IMR-90 (cell line): Measurements from ENCODE around the gene CYP2W1. TPM values are rescaled to one million over a fixed set of nuclear protein-coding genes. Genes with fewer than 3 reads are reported as not detected.

Source experiments
- ATAC-seq: fragments of 200-7000 bp; cut with Tn5 transposase; 2 replicates; pipeline ENCODE4 v1.9.1; 2020; ENCODE audit warnings: low read depth, mild to moderate bottlenecking, moderate library complexity
- BruUV-seq: library from RNA; stranded (reverse); fragments of 400-500 nt; replicated peaks from 2 replicates; lab custom pipeline; 2021; lab: Mats Ljungman, UMichigan
- CTCF ChIA-PET: fragments of 300-600 bp; formaldehyde crosslinking; extraction: SDS; loops from one replicate; lab custom pipeline; 2021; ENCODE audit warnings: antibody characterized with exemption; lab: Yijun Ruan, JAX
- POLR2A ChIA-PET: fragments of 300-600 bp; sonication (Branson Sonifier 250); formaldehyde crosslinking; loops from one replicate; lab custom pipeline; 2022; ENCODE audit warnings: antibody characterized with exemption; ENCODE audit not compliant: unreplicated experiment; lab: Charles Lee
- DNase-seq: peaks from one replicate; pipeline ENCODE4 v3.0.0; 2013
- H2AFZ ChIP-seq: replicated peaks from 2 replicates; pipeline ENCODE3; 2013; ENCODE audit warnings: low read length, mild to moderate bottlenecking; ENCODE audit not compliant: poor library complexity
- H2AK5ac ChIP-seq: 2 replicates; pipeline ENCODE4 v1.6.1; 2013; ENCODE audit warnings: low read depth, low read length, inconsistent platforms
- H2AK9ac ChIP-seq: replicated peaks from 2 replicates; pipeline ENCODE3; 2013; ENCODE audit warnings: mild to moderate bottlenecking, low read depth, low read length, moderate library complexity; ENCODE audit not compliant: poor library complexity
- H2BK120ac ChIP-seq: 2 replicates; pipeline ENCODE4 v1.6.1; 2013; ENCODE audit warnings: low read depth, low read length, inconsistent platforms
- H2BK15ac ChIP-seq: 3 replicates; pipeline ENCODE4 v1.6.1; 2013; ENCODE audit warnings: low read depth, low read length, inconsistent platforms
- H2BK20ac ChIP-seq: 2 replicates; pipeline ENCODE4 v1.6.1; 2013; ENCODE audit warnings: low read depth, mild to moderate bottlenecking, inconsistent platforms, low read length, moderate library complexity
- H2BK5ac ChIP-seq: 2 replicates; pipeline ENCODE4 v1.6.1; 2013; ENCODE audit warnings: mild to moderate bottlenecking, low read depth, low read length, inconsistent platforms; ENCODE audit not compliant: poor library complexity, severe bottlenecking
- H3K14ac ChIP-seq: replicated peaks from 2 replicates; pipeline ENCODE4 v1.6.1; 2013; ENCODE audit warnings: low read depth, low read length, inconsistent platforms
- H3K18ac ChIP-seq: 2 replicates; pipeline ENCODE4 v1.6.1; 2013; ENCODE audit warnings: low read depth, low read length, control low read depth
- H3K23ac ChIP-seq: 2 replicates; pipeline ENCODE4 v1.6.1; 2013; ENCODE audit warnings: low read depth, low read length, inconsistent platforms
- H3K27ac ChIP-seq: 2 replicates; pipeline ENCODE4 v1.5.1; 2013; ENCODE audit warnings: mild to moderate bottlenecking, control low read depth, low read length; ENCODE audit not compliant: insufficient read depth
- H3K27me3 ChIP-seq: 2 replicates; pipeline ENCODE4 v1.6.1; 2013; ENCODE audit warnings: low read length; ENCODE audit not compliant: control insufficient read depth, insufficient read depth
- H3K36me3 ChIP-seq: 2 replicates; pipeline ENCODE4 v1.6.1; 2013; ENCODE audit warnings: low read length, mixed read lengths; ENCODE audit not compliant: control insufficient read depth, insufficient read depth
- H3K4ac ChIP-seq: 2 replicates; pipeline ENCODE4 v1.6.1; 2013; ENCODE audit warnings: low read depth, low read length, inconsistent platforms
- H3K4me1 ChIP-seq: 2 replicates; pipeline ENCODE4 v1.6.1; 2013; ENCODE audit warnings: low read length, mixed read lengths; ENCODE audit not compliant: control insufficient read depth, insufficient read depth
- H3K4me2 ChIP-seq: 2 replicates; pipeline ENCODE4 v1.6.1; 2013; ENCODE audit warnings: low read depth, mild to moderate bottlenecking, control low read depth, low read length, moderate library complexity
- H3K4me3 ChIP-seq: 2 replicates; pipeline ENCODE4 v1.5.1; 2013; ENCODE audit warnings: low read depth, mild to moderate bottlenecking, control low read depth, low read length, moderate library complexity; ENCODE audit not compliant: insufficient read depth
- H3K56ac ChIP-seq: 2 replicates; pipeline ENCODE4 v1.6.1; 2013; ENCODE audit warnings: low read length, inconsistent platforms; ENCODE audit not compliant: insufficient read depth; ENCODE audit errors: extremely low read depth
- H3K79me1 ChIP-seq, 2 experiments: 2 replicates each; pipeline ENCODE4 v1.6.1; 2013; ENCODE audit warnings: low read length in 2 of 2, inconsistent platforms in 1 of 2, low read depth in 1 of 2
- H3K9ac ChIP-seq: 2 replicates; pipeline ENCODE4 v1.6.1; 2013; ENCODE audit warnings: low read depth, low read length, control low read depth
- H3K9me1 ChIP-seq: 2 replicates; pipeline ENCODE4 v1.6.1; 2013; ENCODE audit warnings: low read length, inconsistent platforms; ENCODE audit not compliant: insufficient read depth
- H3K9me3 ChIP-seq: 2 replicates; pipeline ENCODE4 v1.6.1; 2013; ENCODE audit warnings: low read length; ENCODE audit not compliant: control insufficient read depth, insufficient read depth
- H4K20me1 ChIP-seq: 2 replicates; pipeline ENCODE4 v1.6.1; 2013; ENCODE audit warnings: low read length, inconsistent platforms; ENCODE audit not compliant: insufficient read depth
- H4K5ac ChIP-seq: 2 replicates; pipeline ENCODE4 v1.6.1; 2013; ENCODE audit warnings: mild to moderate bottlenecking, low read depth, low read length, control low read depth
- H4K8ac ChIP-seq, 2 experiments: 2 replicates each; pipeline ENCODE4 v1.6.1; 2013; ENCODE audit warnings: low read depth in 2 of 2, low read length in 2 of 2, control low read depth in 1 of 2, inconsistent platforms in 1 of 2
- H4K91ac ChIP-seq: 2 replicates; pipeline ENCODE4 v1.6.1; 2013; ENCODE audit warnings: low read depth, low read length, inconsistent platforms; ENCODE audit not compliant: insufficient read depth
- BHLHE40 ChIP-seq: fragments of 150-350 bp; IDR thresholded peaks from 2 replicates; pipeline ENCODE4 v1.6.1; 2016; ENCODE audit warnings: mild to moderate bottlenecking, low read depth, low read length
- CEBPB ChIP-seq: IDR thresholded peaks from 2 replicates; pipeline ENCODE4 v1.6.1; 2012; ENCODE audit warnings: low read depth, low read length, improper control_type of control experiment
- CHD1 ChIP-seq: IDR thresholded peaks from 2 replicates; pipeline ENCODE4 v1.6.1; 2012; ENCODE audit warnings: low read depth, low read length, improper control_type of control experiment
- CTCF ChIP-seq: conservative IDR thresholded peaks from 2 replicates; pipeline ENCODE4 v1.5.1; 2012; ENCODE audit warnings: mild to moderate bottlenecking, low read depth, low read length, improper control_type of control experiment
- ELK1 ChIP-seq: fragments of 150-350 bp; IDR thresholded peaks from 2 replicates; pipeline ENCODE4 v1.6.1; 2016; ENCODE audit warnings: low read depth, mild to moderate bottlenecking, low read length, moderate library complexity, borderline replicate concordance
- FOS ChIP-seq: fragments of 150-350 bp; IDR thresholded peaks from 2 replicates; pipeline ENCODE4 v1.6.1; 2016; ENCODE audit warnings: low read depth, low read length
- MAFK ChIP-seq: IDR thresholded peaks from 2 replicates; pipeline ENCODE4 v1.6.1; 2012; ENCODE audit warnings: low read depth, low read length, improper control_type of control experiment
- MAZ ChIP-seq: IDR thresholded peaks from 2 replicates; pipeline ENCODE4 v1.6.1; 2012; ENCODE audit warnings: low read depth, mild to moderate bottlenecking, low read length, improper control_type of control experiment, moderate library complexity, borderline replicate concordance
- MXI1 ChIP-seq: IDR thresholded peaks from 2 replicates; pipeline ENCODE4 v1.6.1; 2012; ENCODE audit warnings: low read depth, mild to moderate bottlenecking, low read length, moderate library complexity, borderline replicate concordance
- NFE2L2 ChIP-seq: fragments of 150-350 bp; IDR thresholded peaks from 2 replicates; pipeline ENCODE4 v1.6.1; 2016; ENCODE audit warnings: low read depth, mild to moderate bottlenecking, low read length
- POLR2A ChIP-seq: IDR thresholded peaks from 2 replicates; pipeline ENCODE4 v1.6.1; 2012; ENCODE audit warnings: mild to moderate bottlenecking, low read depth, low read length
- RAD21 ChIP-seq: IDR thresholded peaks from 2 replicates; pipeline ENCODE4 v1.6.1; 2012; ENCODE audit warnings: low read length, improper control_type of control experiment
- RCOR1 ChIP-seq: IDR thresholded peaks from 2 replicates; pipeline ENCODE4 v1.6.1; 2012; ENCODE audit warnings: mild to moderate bottlenecking, low read length, improper control_type of control experiment; ENCODE audit not compliant: insufficient replicate concordance
- RFX5 ChIP-seq: IDR thresholded peaks from 2 replicates; pipeline ENCODE4 v1.8.0; 2012; ENCODE audit warnings: low read depth, mild to moderate bottlenecking, low read length, moderate library complexity
- SMC3 ChIP-seq: fragments of 150-350 bp; IDR thresholded peaks from 2 replicates; pipeline ENCODE4 v1.6.1; 2016; ENCODE audit warnings: low read depth, mild to moderate bottlenecking, antibody characterized with exemption, low read length, moderate library complexity
- USF2 ChIP-seq: fragments of 150-350 bp; IDR thresholded peaks from 2 replicates; pipeline ENCODE4 v1.6.1; 2017; ENCODE audit warnings: mild to moderate bottlenecking, antibody characterized with exemption, low read length, low read depth
- WGBS, 2 experiments: methylation state at CpG; one replicate each; pipeline versions ENCODE4 v1.1.5 to v1.1.7; 2013; ENCODE audit warnings: missing lambda C conversion rate in 2 of 2; ENCODE audit not compliant: insufficient read length in 1 of 2; ENCODE audit errors: extremely low coverage in 2 of 2; 5-methylcytosine and 5-hydroxymethylcytosine counted together
- dilution Hi-C: fragments of 300-500 bp; cut with HindIII; formaldehyde crosslinking; loops from one replicate; pipeline ENCODE4 v1.14.3; 2018; ENCODE audit warnings: low sequenced_read_pairs; ENCODE audit not compliant: unreplicated experiment
- in situ Hi-C: fragments of 300-500 bp; cut with MboI; formaldehyde crosslinking; loops from 3 replicates; pipeline ENCODE4 v1.14.3; 2019; ENCODE audit warnings: low sequenced_read_pairs, inconsistent platforms, mixed read lengths
- intact Hi-C: fragments of 100-400 bp; cut with micrococcal nuclease; formaldehyde crosslinking; loops from 2 replicates; pipeline ENCODE4 v1.10.0; 2022
- polyA plus RNA-seq, 3 experiments: library from polyadenylated mRNA; depleted of rRNA; stranded (reverse); fragments of >200 nt; gene quantifications; 2 replicates each; pipeline ENCODE4 v1.2.3, GENCODE V29; 2012; ENCODE audit warnings: low replicate concordance in 1 of 3
- total RNA-seq: library from RNA; depleted of rRNA; stranded (reverse); fragments of >200 nt; gene quantifications from 2 replicates; pipeline ENCODE4 v1.2.3, GENCODE V29; 2012

The CYP2W1 gene
- total and polyA plus RNA-seq, 2 of the 4 experiments (the other 2 are of a cell fraction): not detected

DNA sequence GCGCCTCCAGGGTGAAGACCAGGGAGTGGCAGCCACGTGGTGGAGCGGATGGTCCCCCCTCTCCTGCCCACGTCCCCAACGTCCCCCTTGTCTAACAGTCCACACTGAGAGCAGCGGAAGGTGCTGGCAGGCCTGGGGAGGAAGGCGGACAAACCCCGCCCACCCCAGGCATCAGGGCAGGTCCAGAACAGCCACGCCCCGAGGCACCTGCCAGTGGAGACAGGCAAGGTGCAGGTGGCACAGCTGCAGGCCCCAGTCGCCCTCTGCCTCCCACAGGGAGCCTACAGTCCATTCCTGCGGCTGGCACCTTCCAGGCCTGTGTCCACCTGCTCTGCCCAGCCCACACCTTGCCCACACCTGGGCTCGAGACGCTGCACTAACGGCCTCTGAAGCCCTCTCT, 24.9 kb downstream of the CYP2W1 start:
- H3K79me1 ChIP-seq: peaks cover 0 to 28% of the 10 kb centered on the region in 2 experiments; a peak in 3 of 4 replicates
- H3K36me3 ChIP-seq: peaks cover 25% of the 10 kb centered on the region
- H3K9me3 ChIP-seq: no peaks in the 10 kb centered on the region
- no peak overlapping the region for H3K56ac ChIP-seq
- H4K91ac ChIP-seq: no peak overlapping the region
- no peak overlapping the region for H3K27ac ChIP-seq
- no peak overlapping the region for H4K5ac ChIP-seq
- H2BK15ac ChIP-seq: no peak overlapping the region
- H3K9me1 ChIP-seq: peaks cover 4% of the 10 kb centered on the region
- intact Hi-C loops (no loop called here), in situ Hi-C loops (no loop called here), dilution Hi-C loops (no loop called here)
- TF ChIP-seq MAZ (no peak), MAFK (no peak), BHLHE40 (no peak), FOS (no peak), USF2 (no peak), POLR2A (no peak), SMC3 (no peak), NFE2L2 (no peak), CHD1 (no peak), RAD21 (no peak), RFX5 (no peak), CTCF (no peak), CEBPB (no peak), MXI1 (no peak), RCOR1 (no peak), ELK1 (no peak)
- no peak overlapping the region for H3K4me2 ChIP-seq
- no peak overlapping the region for H3K4ac ChIP-seq
- no peak overlapping the region for H2BK5ac ChIP-seq
- no peak overlapping the region for H2BK20ac ChIP-seq
- peaks cover 23% of the 10 kb centered on the region for H4K20me1 ChIP-seq
- ChIA-PET POLR2A (no interaction called here), CTCF (no interaction called here)
- H2BK120ac ChIP-seq: no peak overlapping the region
- H3K18ac ChIP-seq: no peak overlapping the region
- H3K23ac ChIP-seq: no peak overlapping the region
- WGBS, 2 experiments: 97% methylated on average over 6 of the region's 15 CpGs; no CpG with 5 or more reads in 1 of the 2 experiments
- no peak overlapping the region for H2AFZ ChIP-seq
- DNase-seq (no peak), ATAC-seq (no peak)
- H4K8ac ChIP-seq: no peak overlapping the region
- H3K4me1 ChIP-seq: no peaks in the 10 kb centered on the region
- BruUV-seq: no TSS peak
- no peak overlapping the region for H3K9ac ChIP-seq
- H3K14ac ChIP-seq: no peak overlapping the region
- no peaks in the 10 kb centered on the region for H3K27me3 ChIP-seq
- no peak overlapping the region for H2AK5ac ChIP-seq
- H2AK9ac ChIP-seq: no peak overlapping the region
- no peak overlapping the region for H3K4me3 ChIP-seq
